Natural killer cell treated with Interleukin-12 subunit alpha and Interleukin-12 subunit beta and Interleukin-15 and Interleukin-18, amount 100 ng/mL, for 72 hours (primary cell): Measurements from ENCODE around the gene MIPOL1. TPM values are rescaled to one million over a fixed set of nuclear protein-coding genes. Genes with fewer than 3 reads are reported as not detected.
"Not testable (repeated sequence)": the region's sequence is repeated elsewhere in the genome, so short reads cannot be mapped to it uniquely, and the experiment has no call there.

Source experiments
- ATAC-seq, 2 donors: fragments of 150-1000 bp; cut with Tn5 transposase in 1 of 2; sonication (Bioruptor Pico), chemical (Tn5 transposase) in 1 of 2; 2 replicates each; pipeline ENCODE4 v1.10.0; 2021
- DNase-seq: peaks from one replicate; pipeline ENCODE4 v3.0.0; 2022; ENCODE audit warnings: low spot score
- H3K27ac Mint-ChIP-seq, 2 donors: 1 replicate in 1 of 2; 2 replicates in 1 of 2; pipeline ENCODE4 v1.8.0; 2022; ENCODE audit warnings: mixed read lengths in 2 of 2, mild to moderate bottlenecking in 1 of 2, moderate library complexity in 1 of 2
- H3K27me3 Mint-ChIP-seq, 2 donors: 1 replicate in 1 of 2; 2 replicates in 1 of 2; pipeline ENCODE4 v1.8.0; 2022; ENCODE audit warnings: mixed read lengths in 2 of 2
- H3K36me3 Mint-ChIP-seq: one replicate; pipeline ENCODE4 v1.8.0; 2022; ENCODE audit warnings: mixed read lengths
- H3K4me1 Mint-ChIP-seq, 2 donors: 1 replicate in 1 of 2; 2 replicates in 1 of 2; pipeline ENCODE4 v1.8.0; 2022; ENCODE audit warnings: low read depth in 2 of 2, mixed read lengths in 2 of 2, mild to moderate bottlenecking in 1 of 2
- H3K4me3 Mint-ChIP-seq: one replicate; pipeline ENCODE4 v1.8.0; 2022; ENCODE audit warnings: mixed read lengths
- H3K9me3 Mint-ChIP-seq: 2 replicates; pipeline ENCODE4 v1.8.0; 2022; ENCODE audit warnings: mixed read lengths
- total RNA-seq, 2 donors: library from RNA; stranded (reverse); gene quantifications; one replicate each; pipeline ENCODE4 v1.2.3, GENCODE V29; 2022

Gene MIPOL1
- not detected for total RNA-seq

GRCh38 chr14:37197421-37198272 is at the start of gene MIPOL1:
Gene MIPOL1 (plus strand): TSS chr14:37197937. CDS start chr14:37247889, 49,952 bp downstream.
- peaks cover 0 to 3% of the 10 kb centered on the region in 2 donors for H3K4me1 Mint-ChIP-seq
- H3K27ac Mint-ChIP-seq = no peak within 1 kb of the TSS
- ATAC-seq = peak; percentile 53 to 76
- peaks cover 5% of the 10 kb centered on the region for H3K36me3 Mint-ChIP-seq
- peaks cover 0 to 9% of the 10 kb centered on the region in 2 donors for H3K27me3 Mint-ChIP-seq
- peaks cover 12% of the 10 kb centered on the region for H3K9me3 Mint-ChIP-seq
- DNase-seq = no peak
- H3K4me3 Mint-ChIP-seq = peak within 1 kb of the TSS; percentile 55

GRCh38 chr14:37150414-37150813 is 47.3 kb upstream of the MIPOL1 start:
- Mint-ChIP-seq H3K27ac (no peak overlapping the region), H3K4me1 (no peaks in the 10 kb centered on the region), H3K9me3 (peaks cover 10% of the 10 kb centered on the region), H3K4me3 (no peak overlapping the region), H3K36me3 (peaks cover 7% of the 10 kb centered on the region), H3K27me3 (no peaks in the 10 kb centered on the region)
- DNase-seq (no peak), ATAC-seq (no peak)

- no peaks in the 10 kb centered on the region for H3K4me1 Mint-ChIP-seq
- no peak for DNase-seq
- H3K36me3 Mint-ChIP-seq = peaks cover 7% of the 10 kb centered on the region
- H3K27me3 Mint-ChIP-seq = no peaks in the 10 kb centered on the region
- no peak overlapping the region for H3K4me3 Mint-ChIP-seq
- H3K9me3 Mint-ChIP-seq = peaks cover 22% of the 10 kb centered on the region
- ATAC-seq = no peak
- no peak overlapping the region for H3K27ac Mint-ChIP-seq
Observed at GRCh38 chr14:37153005-37153404, 44.7 kb upstream of the MIPOL1 start.

- Mint-ChIP-seq H3K9me3 (peaks cover 23% of the 10 kb centered on the region), H3K27me3 (no peaks in the 10 kb centered on the region), H3K27ac (no peak overlapping the region), H3K4me1 (no peaks in the 10 kb centered on the region), H3K4me3 (no peak overlapping the region), H3K36me3 (peaks cover 7% of the 10 kb centered on the region)
- ATAC-seq = no peak
- no peak for DNase-seq
Observed at GRCh38 chr14:37153483-37153882, 44.3 kb upstream of the MIPOL1 start.

- ATAC-seq (no peak), DNase-seq (no peak)
- H3K9me3 Mint-ChIP-seq = peaks cover 36% of the 10 kb centered on the region
- H3K4me3 Mint-ChIP-seq = no peak overlapping the region
- no peaks in the 10 kb centered on the region for H3K4me1 Mint-ChIP-seq
- H3K36me3 Mint-ChIP-seq = peaks cover 22% of the 10 kb centered on the region
- no peaks in the 10 kb centered on the region for H3K27me3 Mint-ChIP-seq
- H3K27ac Mint-ChIP-seq = no peak overlapping the region
Observed at GRCh38 chr14:37157987-37158386, 39.8 kb upstream of the MIPOL1 start.

DNA sequence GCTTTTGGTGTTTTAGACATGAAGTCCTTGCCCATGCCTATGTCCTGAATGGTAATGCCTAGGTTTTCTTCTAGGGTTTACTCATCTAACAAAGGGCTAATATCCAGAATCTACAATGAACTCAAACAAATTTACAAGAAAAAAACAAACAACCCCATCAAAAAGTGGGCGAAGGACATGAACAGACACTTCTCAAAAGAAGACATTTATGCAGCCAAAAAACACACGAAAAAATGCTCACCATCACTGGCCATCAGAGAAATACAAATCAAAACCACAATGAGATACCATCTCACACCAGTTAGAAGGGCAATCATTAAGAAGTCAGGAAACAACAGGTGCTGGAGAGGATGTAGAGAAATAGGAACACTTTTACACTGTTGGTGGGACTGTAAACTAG is 35.4 kb upstream of the MIPOL1 start:
- Mint-ChIP-seq H3K36me3 (peaks cover 16% of the 10 kb centered on the region), H3K9me3 (peaks cover 27% of the 10 kb centered on the region)
- H3K4me1 Mint-ChIP-seq, DNase-seq, ATAC-seq, H3K27me3 Mint-ChIP-seq, H3K27ac Mint-ChIP-seq, H3K4me3 Mint-ChIP-seq: not testable (repeated sequence)

GRCh38 chr14:37165794-37166193 is 31.9 kb upstream of the MIPOL1 start:
- Mint-ChIP-seq H3K36me3 (peaks cover 5% of the 10 kb centered on the region), H3K27ac (no peak overlapping the region), H3K4me1 (no peaks in the 10 kb centered on the region), H3K27me3 (no peaks in the 10 kb centered on the region), H3K9me3 (peaks cover 11% of the 10 kb centered on the region), H3K4me3 (no peak overlapping the region)
- ATAC-seq = no peak
- no peak for DNase-seq

GRCh38 chr14:37167151-37168047 is 30.3 kb upstream of the MIPOL1 start:
- no peaks in the 10 kb centered on the region for H3K36me3 Mint-ChIP-seq
- no peaks in the 10 kb centered on the region for H3K4me1 Mint-ChIP-seq
- H3K9me3 Mint-ChIP-seq = peaks cover 7% of the 10 kb centered on the region
- H3K27ac Mint-ChIP-seq = no peak overlapping the region
- no peak for ATAC-seq
- H3K4me3 Mint-ChIP-seq = no peak overlapping the region
- H3K27me3 Mint-ChIP-seq = no peaks in the 10 kb centered on the region
- no peak for DNase-seq

- no peaks in the 10 kb centered on the region for H3K4me1 Mint-ChIP-seq
- no peaks in the 10 kb centered on the region for H3K36me3 Mint-ChIP-seq
- peaks cover 7% of the 10 kb centered on the region for H3K9me3 Mint-ChIP-seq
- ATAC-seq (no peak), DNase-seq (no peak)
- no peaks in the 10 kb centered on the region for H3K27me3 Mint-ChIP-seq
- no peak overlapping the region for H3K4me3 Mint-ChIP-seq
- H3K27ac Mint-ChIP-seq = no peak overlapping the region
Observed at GRCh38 chr14:37168721-37169120, 29.0 kb upstream of the MIPOL1 start.

GRCh38 chr14:37170237-37170636 is 27.5 kb upstream of the MIPOL1 start:
- Mint-ChIP-seq H3K36me3 (no peaks in the 10 kb centered on the region), H3K9me3 (peaks cover 4% of the 10 kb centered on the region), H3K4me3 (no peak overlapping the region), H3K4me1 (no peaks in the 10 kb centered on the region), H3K27ac (no peak overlapping the region), H3K27me3 (no peaks in the 10 kb centered on the region)
- ATAC-seq (no peak), DNase-seq (no peak)

DNA sequence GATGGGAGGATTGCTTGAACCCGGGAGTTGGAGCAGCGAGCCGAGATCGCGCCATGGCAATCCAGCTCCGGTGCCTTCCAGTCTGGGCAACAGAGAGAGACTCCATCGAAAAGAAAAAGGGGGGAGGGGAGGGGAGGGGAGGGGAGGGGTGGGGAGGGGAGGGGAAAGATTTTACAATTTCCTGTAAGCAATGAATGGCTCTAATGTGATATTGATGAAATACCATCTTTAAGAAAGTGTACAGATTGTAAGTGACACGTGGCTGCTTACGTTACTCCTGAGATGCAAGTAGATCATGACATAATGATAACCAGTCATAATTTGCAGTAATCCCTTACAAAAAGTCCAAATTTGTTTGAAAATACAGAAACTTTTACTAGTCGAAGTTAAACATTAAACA is 26.7 kb upstream of the MIPOL1 start:
- no peak for ATAC-seq

DNA sequence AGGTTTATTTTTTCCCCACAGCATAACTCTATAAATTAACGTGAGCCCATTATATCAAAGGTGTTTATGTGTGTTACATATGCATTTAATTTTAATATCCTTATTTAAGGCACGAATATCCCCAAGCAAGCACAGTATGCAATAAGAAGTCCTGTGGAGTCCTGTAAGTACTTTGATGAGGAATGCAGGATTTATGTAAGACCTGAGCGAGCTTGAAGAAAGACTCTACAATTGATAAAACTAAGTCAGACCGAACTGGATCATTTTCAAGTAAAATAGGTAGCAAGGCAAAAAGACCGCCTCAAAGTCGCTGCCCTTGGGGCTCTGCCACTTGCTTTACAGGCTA is 26.1 kb upstream of the MIPOL1 start:
- Mint-ChIP-seq H3K4me1 (no peaks in the 10 kb centered on the region), H3K36me3 (no peaks in the 10 kb centered on the region), H3K9me3 (peaks cover 4% of the 10 kb centered on the region), H3K4me3 (no peak overlapping the region), H3K27ac (no peak overlapping the region), H3K27me3 (no peaks in the 10 kb centered on the region)
- ATAC-seq = no peak
- no peak for DNase-seq

More for the DNA sequence above, 26.7 kb upstream of the MIPOL1 start:
- Mint-ChIP-seq H3K4me3 (no peak overlapping the region), H3K36me3 (no peaks in the 10 kb centered on the region), H3K9me3 (peaks cover 4% of the 10 kb centered on the region), H3K27ac (no peak overlapping the region), H3K4me1 (no peaks in the 10 kb centered on the region), H3K27me3 (no peaks in the 10 kb centered on the region)
- DNase-seq = no peak

DNA sequence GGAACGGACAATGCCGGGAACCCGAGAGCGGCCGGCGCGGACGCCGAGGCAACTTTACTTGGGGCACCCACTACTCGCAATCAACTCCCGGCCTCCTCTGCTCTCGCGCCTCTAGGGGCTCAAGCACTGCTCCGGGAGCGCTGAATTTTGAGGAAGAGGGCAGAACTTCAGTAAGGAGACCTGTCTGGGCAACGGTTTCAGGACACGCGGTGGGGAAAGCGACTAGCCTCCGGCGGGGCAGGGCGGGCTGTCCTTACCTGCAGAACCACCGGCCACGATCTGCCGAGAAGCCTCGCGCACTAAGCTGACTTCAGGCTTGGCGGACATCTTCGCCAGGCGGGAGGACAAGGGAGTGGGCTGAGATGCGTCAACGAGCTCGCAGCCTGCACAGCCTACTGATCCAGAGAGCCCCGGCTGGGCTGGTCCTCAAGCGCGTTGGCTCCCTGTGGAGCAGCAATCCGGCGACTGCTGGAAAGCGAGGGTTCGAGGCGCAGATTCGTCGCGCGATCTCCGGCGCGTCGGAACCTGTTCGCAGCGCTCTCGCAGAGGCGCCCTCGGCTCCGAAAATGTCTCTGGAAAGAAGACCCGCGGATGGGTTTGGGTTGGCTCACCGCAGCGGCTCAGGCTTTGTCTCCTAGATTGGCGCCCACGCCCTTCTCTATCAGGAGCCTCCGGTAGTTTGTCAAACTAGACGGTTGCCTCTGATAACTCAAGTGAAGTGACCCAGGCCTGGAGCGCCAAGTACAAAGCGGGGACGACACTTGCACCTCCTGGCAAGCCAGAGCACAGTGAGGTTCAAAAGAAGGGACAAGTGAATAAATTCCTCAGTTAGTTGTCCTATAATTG is 25.5 kb upstream of the MIPOL1 start, which contains the start of gene SLC25A21:
SLC25A21 (minus strand) TSS at position 583 of the 846 bp plus-strand sequence.
- Mint-ChIP-seq H3K4me1 (no peaks in the 10 kb centered on the region), H3K27ac (no peak within 1 kb of the TSS), H3K9me3 (peaks cover 4% of the 10 kb centered on the region), H3K4me3 (no peak within 1 kb of the TSS), H3K36me3 (no peaks in the 10 kb centered on the region), H3K27me3 (no peaks in the 10 kb centered on the region)
- no peak for ATAC-seq
- DNase-seq = no peak
